SW480 (cell line): ENCODE results near the gene MPST.
"Not testable (repeated sequence)": the region's sequence is repeated elsewhere in the genome, so short reads cannot be mapped to it uniquely, and the experiment has no call there.

Experiments used
- DNase-seq: peaks from one replicate; pipeline ENCODE4 v3.0.0-alpha.2; 2016; ENCODE audit warnings: low spot score

MPST gene

GRCh38 chr22:37019309-37020191 lies at the start of gene MPST, which contains the start of gene TST:
Gene MPST (plus strand): TSS chr22:37019742. CDS start chr22:37019837, 95 bp downstream.
Gene TST (minus strand): TSS chr22:37019447. CDS start chr22:37018732, 715 bp downstream.
- peak; percentile 63 for DNase-seq

GRCh38 chr22:36971341-36972125 lies 48.0 kb upstream of the MPST start:
- DNase-seq: no peak

GRCh38 chr22:36976606-36977005 lies 42.9 kb upstream of the MPST start:
- no peak for DNase-seq

GRCh38 chr22:36977401-36977861 lies 42.1 kb upstream of the MPST start:
- peak; percentile 35 for DNase-seq

GRCh38 chr22:36977947-36978660 lies 41.4 kb upstream of the MPST start:
- DNase-seq: peak; percentile 83

- DNase-seq: no peak
Observed at GRCh38 chr22:36979016-36979910, 40.3 kb upstream of the MPST start.

- DNase-seq: no peak
Observed at GRCh38 chr22:36981247-36981775, 38.2 kb upstream of the MPST start.

GRCh38 chr22:36982136-36982535 lies 37.4 kb upstream of the MPST start:
- DNase-seq: no peak

GRCh38 chr22:36985211-36985889 lies 34.2 kb upstream of the MPST start:
- no peak for DNase-seq

GRCh38 chr22:36986242-36986821 lies 33.2 kb upstream of the MPST start:
- no peak for DNase-seq

GRCh38 chr22:36988075-36988832 lies 31.3 kb upstream of the MPST start:
- no peak for DNase-seq

GRCh38 chr22:36989012-36989411 lies 30.5 kb upstream of the MPST start:
- DNase-seq: not testable (repeated sequence)

- no peak for DNase-seq
Observed at GRCh38 chr22:36990457-36990856, 29.1 kb upstream of the MPST start.

GRCh38 chr22:36991206-36991605 lies 28.3 kb upstream of the MPST start:
- DNase-seq: no peak

- no peak for DNase-seq
Observed at GRCh38 chr22:36997746-36998145, 21.8 kb upstream of the MPST start.

GRCh38 chr22:36998620-36999351 lies 20.8 kb upstream of the MPST start:
- DNase-seq: no peak

- no peak for DNase-seq
Observed at GRCh38 chr22:36999463-36999862, 20.1 kb upstream of the MPST start.
